Neural cell (in vitro differentiated cells): Measurements from ENCODE around the gene HMGCS2. TPM values are rescaled to one million over a fixed set of nuclear protein-coding genes. Genes with fewer than 3 reads are reported as not detected.

Experiments
- H2AFZ ChIP-seq: fragments of 200-600, 300-800 bp; sonication (generic), shearing (Covaris generic); 2 replicates; pipeline ENCODE4 v1.6.0; 2014; ENCODE audit warnings: low read depth, mild to moderate bottlenecking, antibody characterized with exemption, low read length, moderate library complexity
- H3F3A ChIP-seq: fragments of 200-600 bp; shearing (Covaris generic); 2 replicates; pipeline ENCODE4 v1.6.1; 2016; ENCODE audit warnings: mild to moderate bottlenecking, moderate library complexity, mixed read lengths, antibody characterized with exemption, low read length; ENCODE audit not compliant: insufficient read depth, poor library complexity, severe bottlenecking
- H3K27ac ChIP-seq: fragments of 200-600, 300-800 bp; sonication (generic), shearing (Covaris generic); 2 replicates; pipeline ENCODE4 v1.5.1; 2014; ENCODE audit warnings: mild to moderate bottlenecking, low read length, moderate library complexity
- H3K27me3 ChIP-seq: fragments of 300-800, 200-600 bp; sonication (generic), shearing (Covaris generic); 2 replicates; pipeline ENCODE4 v1.6.0; 2014; ENCODE audit warnings: mild to moderate bottlenecking, low read depth, low read length, moderate library complexity; ENCODE audit not compliant: insufficient read depth
- H3K36me3 ChIP-seq: fragments of 300-800, 200-600 bp; sonication (generic), shearing (Covaris generic); 2 replicates; pipeline ENCODE4 v1.5.1; 2014; ENCODE audit warnings: mild to moderate bottlenecking, antibody characterized with exemption, low read length, moderate library complexity; ENCODE audit not compliant: insufficient read depth
- H3K4me2 ChIP-seq: fragments of 300-800, 200-600 bp; sonication (generic), shearing (Covaris generic); 2 replicates; pipeline ENCODE4 v1.6.0; 2014; ENCODE audit warnings: mild to moderate bottlenecking, low read length
- H3K4me3 ChIP-seq: fragments of 300-800, 200-600 bp; sonication (generic), shearing (Covaris generic); 2 replicates; pipeline ENCODE4 v1.5.1; 2014; ENCODE audit warnings: mild to moderate bottlenecking, low read length, moderate library complexity
- H3K79me2 ChIP-seq: fragments of 200-600 bp; shearing (Covaris generic); replicated peaks from 2 replicates; pipeline ENCODE4 v1.6.0; 2014; ENCODE audit warnings: mild to moderate bottlenecking, low read length, moderate library complexity; ENCODE audit not compliant: insufficient read depth
- H3K9ac ChIP-seq: fragments of 300-800, 200-600 bp; sonication (generic), shearing (Covaris generic); 2 replicates; pipeline ENCODE4 v1.6.1; 2016; ENCODE audit warnings: mild to moderate bottlenecking, low read length, mixed read lengths
- H3K9me2 ChIP-seq: fragments of 200-600 bp; shearing (Covaris generic); 2 replicates; pipeline ENCODE4 v1.6.1; 2016; ENCODE audit warnings: mild to moderate bottlenecking, low read length, mixed read lengths; ENCODE audit not compliant: insufficient read depth
- H3K9me3 ChIP-seq: fragments of 200-600, 300-800 bp; sonication (generic), shearing (Covaris generic); 2 replicates; pipeline ENCODE4 v1.6.1; 2016; ENCODE audit warnings: mild to moderate bottlenecking, mixed run types, low read length, moderate library complexity, mixed read lengths
- H4K20me1 ChIP-seq: fragments of 200-600 bp; shearing (Covaris generic); 2 replicates; pipeline ENCODE4 v1.6.1; 2016; ENCODE audit warnings: mild to moderate bottlenecking, mixed run types; ENCODE audit not compliant: insufficient read depth
- EP300 ChIP-seq: fragments of 450-650 bp; conservative IDR thresholded peaks from 2 replicates; pipeline ENCODE4 v1.6.1; 2014; ENCODE audit warnings: antibody characterized with exemption, mild to moderate bottlenecking, moderate library complexity; ENCODE audit not compliant: poor library complexity, severe bottlenecking
- EZH2 ChIP-seq: fragments of 200-600, 300-800 bp; shearing (Covaris generic), sonication (generic); IDR thresholded peaks from 2 replicates; pipeline ENCODE4 v1.6.1; 2014; ENCODE audit warnings: antibody characterized with exemption, low read length, borderline replicate concordance, mild to moderate bottlenecking; ENCODE audit not compliant: insufficient read depth, poor library complexity, severe bottlenecking
- MXI1 ChIP-seq: fragments of 450-650 bp; conservative IDR thresholded peaks from 2 replicates; pipeline ENCODE4 v1.6.1; 2014; ENCODE audit warnings: antibody characterized with exemption, mild to moderate bottlenecking; ENCODE audit not compliant: poor library complexity, severe bottlenecking
- POLR2AphosphoS5 ChIP-seq: IDR thresholded peaks from 2 replicates; pipeline ENCODE4 v1.6.1; 2012
- RAD21 ChIP-seq: fragments of 450-650 bp; conservative IDR thresholded peaks from 2 replicates; pipeline ENCODE4 v1.6.1; 2014; ENCODE audit warnings: antibody characterized with exemption, mild to moderate bottlenecking, moderate library complexity
- SMC3 ChIP-seq: fragments of 450-650 bp; conservative IDR thresholded peaks from 2 replicates; pipeline ENCODE4 v1.6.1; 2014; ENCODE audit warnings: antibody characterized with exemption, mild to moderate bottlenecking, moderate library complexity; ENCODE audit not compliant: poor library complexity
- TAF1 ChIP-seq: IDR thresholded peaks from 2 replicates; pipeline ENCODE4 v1.6.1; 2012; ENCODE audit warnings: low read depth
- polyA plus RNA-seq: library from polyadenylated mRNA; depleted of rRNA; stranded (reverse); fragments of >200 nt; gene quantifications from 2 replicates; pipeline ENCODE4 v1.2.3, GENCODE V29; 2014
- TF ChIP-seq, protein P1 (sequence below): fragments of 450-650 bp; IDR thresholded peaks from 2 replicates; pipeline ENCODE4 v1.5.1; 2014; ENCODE audit warnings: antibody characterized with exemption, mild to moderate bottlenecking, moderate library complexity; ENCODE audit not compliant: poor library complexity, severe bottlenecking
- TF ChIP-seq, protein P2 (sequence below): IDR thresholded peaks from 2 replicates; pipeline ENCODE4 v1.6.1; 2012; ENCODE audit warnings: borderline replicate concordance

HMGCS2 gene
- polyA plus RNA-seq, 1 donor from 2014 or later, result not detected

DNA sequence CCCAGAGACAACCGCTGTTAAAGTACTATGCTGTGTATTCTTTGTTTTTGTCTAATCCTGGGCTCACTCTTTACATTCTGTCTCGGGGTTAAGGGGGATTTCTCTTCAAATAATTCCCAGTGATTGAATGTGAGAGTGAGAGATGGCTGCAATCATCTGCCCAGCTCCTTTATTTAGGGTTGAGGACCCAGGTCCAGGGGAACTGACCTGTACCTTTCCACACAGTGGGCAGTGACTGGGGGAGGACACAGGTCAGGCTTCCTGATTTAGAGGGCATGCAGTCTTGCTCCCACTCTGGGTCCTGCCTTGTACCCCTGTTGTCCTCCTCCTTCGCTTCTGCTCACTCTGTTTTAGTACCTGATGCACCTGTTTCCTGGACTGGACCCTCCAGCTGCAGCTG is 35.0 kb downstream of the HMGCS2 start:
- Histone ChIP-seq H3K4me2 (no peak overlapping the region), H4K20me1 (no peaks in the 10 kb centered on the region), H3K9ac (no peak overlapping the region), H3F3A (no peaks in the 10 kb centered on the region), H3K9me2 (no peaks in the 10 kb centered on the region), H3K4me3 (no peak overlapping the region), H3K9me3 (no peaks in the 10 kb centered on the region), H3K36me3 (no peaks in the 10 kb centered on the region), H3K79me2 (no peaks in the 10 kb centered on the region), H3K27me3 (no peaks in the 10 kb centered on the region), H3K27ac (no peak overlapping the region), H2AFZ (no peak overlapping the region)
- TF ChIP-seq EP300, result no peak
- TF ChIP-seq TAF1, result no peak
- TF ChIP-seq EZH2, result no peak
- TF ChIP-seq POLR2AphosphoS5, result no peak
- no peak for TF ChIP-seq RAD21
- TF ChIP-seq, protein P1, sequence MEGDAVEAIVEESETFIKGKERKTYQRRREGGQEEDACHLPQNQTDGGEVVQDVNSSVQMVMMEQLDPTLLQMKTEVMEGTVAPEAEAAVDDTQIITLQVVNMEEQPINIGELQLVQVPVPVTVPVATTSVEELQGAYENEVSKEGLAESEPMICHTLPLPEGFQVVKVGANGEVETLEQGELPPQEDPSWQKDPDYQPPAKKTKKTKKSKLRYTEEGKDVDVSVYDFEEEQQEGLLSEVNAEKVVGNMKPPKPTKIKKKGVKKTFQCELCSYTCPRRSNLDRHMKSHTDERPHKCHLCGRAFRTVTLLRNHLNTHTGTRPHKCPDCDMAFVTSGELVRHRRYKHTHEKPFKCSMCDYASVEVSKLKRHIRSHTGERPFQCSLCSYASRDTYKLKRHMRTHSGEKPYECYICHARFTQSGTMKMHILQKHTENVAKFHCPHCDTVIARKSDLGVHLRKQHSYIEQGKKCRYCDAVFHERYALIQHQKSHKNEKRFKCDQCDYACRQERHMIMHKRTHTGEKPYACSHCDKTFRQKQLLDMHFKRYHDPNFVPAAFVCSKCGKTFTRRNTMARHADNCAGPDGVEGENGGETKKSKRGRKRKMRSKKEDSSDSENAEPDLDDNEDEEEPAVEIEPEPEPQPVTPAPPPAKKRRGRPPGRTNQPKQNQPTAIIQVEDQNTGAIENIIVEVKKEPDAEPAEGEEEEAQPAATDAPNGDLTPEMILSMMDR, result no peak

DNA sequence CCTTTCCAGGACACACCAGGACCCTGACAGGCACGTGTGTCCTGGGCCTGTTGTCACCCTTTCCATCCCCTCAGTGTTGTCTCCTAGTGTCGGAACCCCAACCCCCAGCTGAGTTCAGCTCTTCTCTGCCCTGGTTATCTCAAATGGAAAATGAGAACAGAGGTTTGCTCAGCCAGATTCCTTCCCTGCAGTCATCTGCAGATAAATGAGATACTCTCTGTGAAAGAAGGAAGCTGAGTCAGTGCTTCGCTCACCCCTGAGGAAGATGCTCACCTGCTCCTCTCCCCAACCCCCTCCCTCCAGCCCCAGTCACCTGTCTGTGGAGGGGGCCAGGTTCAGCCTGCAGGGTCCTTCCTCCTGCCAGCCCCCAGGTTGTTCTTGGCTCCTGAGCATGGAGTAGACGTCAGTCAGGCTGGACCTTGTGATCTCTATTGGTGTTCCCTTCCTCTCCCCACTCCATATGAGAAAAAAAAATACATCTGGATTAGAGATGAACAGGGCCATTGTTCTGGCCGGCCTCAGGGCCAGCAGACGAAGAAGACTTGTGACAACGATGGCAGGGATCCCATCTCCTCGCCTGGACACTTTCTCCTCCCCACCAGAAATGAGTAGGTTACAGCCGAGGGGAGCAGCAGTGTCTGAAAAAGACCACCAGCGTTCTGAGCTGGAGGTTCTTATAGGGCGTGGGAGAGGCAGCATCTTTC is 36.1 kb downstream of the HMGCS2 start:
- Histone ChIP-seq H3K36me3 (no peaks in the 10 kb centered on the region), H3K4me3 (no peak overlapping the region), H3K27ac (no peak overlapping the region), H3K9ac (no peak overlapping the region), H3K9me2 (no peaks in the 10 kb centered on the region), H2AFZ (no peak overlapping the region), H4K20me1 (no peaks in the 10 kb centered on the region), H3K9me3 (no peaks in the 10 kb centered on the region), H3K79me2 (no peaks in the 10 kb centered on the region), H3K27me3 (no peaks in the 10 kb centered on the region), H3K4me2 (no peak overlapping the region), H3F3A (no peaks in the 10 kb centered on the region)
- TF ChIP-seq, protein P1, result no peak
- TF ChIP-seq, protein P2, sequence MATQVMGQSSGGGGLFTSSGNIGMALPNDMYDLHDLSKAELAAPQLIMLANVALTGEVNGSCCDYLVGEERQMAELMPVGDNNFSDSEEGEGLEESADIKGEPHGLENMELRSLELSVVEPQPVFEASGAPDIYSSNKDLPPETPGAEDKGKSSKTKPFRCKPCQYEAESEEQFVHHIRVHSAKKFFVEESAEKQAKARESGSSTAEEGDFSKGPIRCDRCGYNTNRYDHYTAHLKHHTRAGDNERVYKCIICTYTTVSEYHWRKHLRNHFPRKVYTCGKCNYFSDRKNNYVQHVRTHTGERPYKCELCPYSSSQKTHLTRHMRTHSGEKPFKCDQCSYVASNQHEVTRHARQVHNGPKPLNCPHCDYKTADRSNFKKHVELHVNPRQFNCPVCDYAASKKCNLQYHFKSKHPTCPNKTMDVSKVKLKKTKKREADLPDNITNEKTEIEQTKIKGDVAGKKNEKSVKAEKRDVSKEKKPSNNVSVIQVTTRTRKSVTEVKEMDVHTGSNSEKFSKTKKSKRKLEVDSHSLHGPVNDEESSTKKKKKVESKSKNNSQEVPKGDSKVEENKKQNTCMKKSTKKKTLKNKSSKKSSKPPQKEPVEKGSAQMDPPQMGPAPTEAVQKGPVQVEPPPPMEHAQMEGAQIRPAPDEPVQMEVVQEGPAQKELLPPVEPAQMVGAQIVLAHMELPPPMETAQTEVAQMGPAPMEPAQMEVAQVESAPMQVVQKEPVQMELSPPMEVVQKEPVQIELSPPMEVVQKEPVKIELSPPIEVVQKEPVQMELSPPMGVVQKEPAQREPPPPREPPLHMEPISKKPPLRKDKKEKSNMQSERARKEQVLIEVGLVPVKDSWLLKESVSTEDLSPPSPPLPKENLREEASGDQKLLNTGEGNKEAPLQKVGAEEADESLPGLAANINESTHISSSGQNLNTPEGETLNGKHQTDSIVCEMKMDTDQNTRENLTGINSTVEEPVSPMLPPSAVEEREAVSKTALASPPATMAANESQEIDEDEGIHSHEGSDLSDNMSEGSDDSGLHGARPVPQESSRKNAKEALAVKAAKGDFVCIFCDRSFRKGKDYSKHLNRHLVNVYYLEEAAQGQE, result no peak
- TF ChIP-seq SMC3, result no peak
- no peak for TF ChIP-seq POLR2AphosphoS5
- no peak for TF ChIP-seq RAD21
- no peak for TF ChIP-seq EP300
- TF ChIP-seq MXI1, result no peak
- no peak for TF ChIP-seq TAF1
- TF ChIP-seq EZH2, result no peak
